ENCODE results near the gene BBOX1. TPM values are rescaled to one million over a fixed set of nuclear protein-coding genes. Genes with fewer than 3 reads are reported as not detected.

The BBOX1 gene
- total and polyA plus RNA-seq, 4 donors: 2.8 to 18.4 (median 9.0) TPM

DNA sequence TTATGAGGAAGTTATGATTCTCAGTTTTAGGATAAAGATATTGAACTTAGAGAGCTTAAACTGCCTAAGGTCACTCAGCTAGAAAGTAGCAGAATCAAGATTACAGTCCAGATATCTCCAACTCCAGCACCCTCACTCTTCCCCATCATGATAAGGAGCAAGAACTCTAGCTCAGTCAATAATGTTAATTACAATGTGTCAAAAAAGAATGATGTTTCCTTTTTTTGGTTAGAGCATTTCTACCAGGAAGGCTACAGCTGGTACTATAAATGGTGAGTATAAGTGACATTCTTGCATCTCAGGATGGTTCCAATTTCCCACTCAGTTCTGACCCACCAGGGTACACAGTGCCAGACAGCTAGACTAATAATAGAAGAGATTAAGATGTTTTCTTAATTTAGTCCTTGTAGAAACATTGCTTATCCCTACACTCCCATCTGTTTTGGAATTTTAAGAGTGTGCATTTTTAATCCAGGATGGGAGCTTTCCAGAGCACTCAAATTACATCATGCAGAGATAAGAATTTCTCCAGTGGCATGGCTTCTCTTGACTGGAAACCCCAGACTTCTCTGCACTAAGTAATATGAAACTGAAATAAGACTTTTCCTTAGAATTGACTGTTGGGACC lies 21.6 kb upstream of the BBOX1 start (continued):
- TF ChIP-seq, protein P1, sequence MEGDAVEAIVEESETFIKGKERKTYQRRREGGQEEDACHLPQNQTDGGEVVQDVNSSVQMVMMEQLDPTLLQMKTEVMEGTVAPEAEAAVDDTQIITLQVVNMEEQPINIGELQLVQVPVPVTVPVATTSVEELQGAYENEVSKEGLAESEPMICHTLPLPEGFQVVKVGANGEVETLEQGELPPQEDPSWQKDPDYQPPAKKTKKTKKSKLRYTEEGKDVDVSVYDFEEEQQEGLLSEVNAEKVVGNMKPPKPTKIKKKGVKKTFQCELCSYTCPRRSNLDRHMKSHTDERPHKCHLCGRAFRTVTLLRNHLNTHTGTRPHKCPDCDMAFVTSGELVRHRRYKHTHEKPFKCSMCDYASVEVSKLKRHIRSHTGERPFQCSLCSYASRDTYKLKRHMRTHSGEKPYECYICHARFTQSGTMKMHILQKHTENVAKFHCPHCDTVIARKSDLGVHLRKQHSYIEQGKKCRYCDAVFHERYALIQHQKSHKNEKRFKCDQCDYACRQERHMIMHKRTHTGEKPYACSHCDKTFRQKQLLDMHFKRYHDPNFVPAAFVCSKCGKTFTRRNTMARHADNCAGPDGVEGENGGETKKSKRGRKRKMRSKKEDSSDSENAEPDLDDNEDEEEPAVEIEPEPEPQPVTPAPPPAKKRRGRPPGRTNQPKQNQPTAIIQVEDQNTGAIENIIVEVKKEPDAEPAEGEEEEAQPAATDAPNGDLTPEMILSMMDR (IDR thresholded peaks at IDR 0.05; ENCODE audit: low read depth, low read length, missing input control): no peak
- no peak for TF ChIP-seq FOXA2 (IDR thresholded peaks at IDR 0.05)
- no peak for TF ChIP-seq GABPA (IDR thresholded peaks at IDR 0.05 in 1 of 2, conservative IDR thresholded peaks at IDR 0.05 in 1 of 2)
- no peak for TF ChIP-seq FOXA1 (IDR thresholded peaks at IDR 0.05)

DNA sequence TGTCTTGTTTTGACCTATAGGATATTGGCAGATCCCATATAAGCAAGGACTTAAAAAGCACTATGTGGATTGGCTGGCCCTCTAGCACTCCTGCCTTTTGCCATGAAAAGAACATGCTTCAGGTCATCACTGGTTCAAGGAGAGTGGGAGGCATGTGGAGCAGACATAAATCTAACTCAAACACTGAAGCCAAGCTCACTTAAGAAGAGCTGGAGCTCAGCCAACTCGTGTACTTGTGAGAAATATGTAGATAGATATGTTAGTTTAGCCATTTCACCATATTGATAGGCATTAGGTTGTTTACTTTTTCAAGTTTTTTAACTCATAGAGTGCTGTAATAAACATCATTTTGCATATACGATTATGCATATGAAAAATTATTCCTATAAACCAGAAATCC lies 19.9 kb upstream of the BBOX1 start:
- 62% methylated on average over 2 of the region's 2 CpGs for WGBS
- TF ChIP-seq, protein P2, sequence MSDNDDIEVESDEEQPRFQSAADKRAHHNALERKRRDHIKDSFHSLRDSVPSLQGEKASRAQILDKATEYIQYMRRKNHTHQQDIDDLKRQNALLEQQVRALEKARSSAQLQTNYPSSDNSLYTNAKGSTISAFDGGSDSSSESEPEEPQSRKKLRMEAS (IDR thresholded peaks at IDR 0.05): no peak
- no peak for TF ChIP-seq RAD21 (IDR thresholded peaks at IDR 0.05)
- no peak for TF ChIP-seq JUND (IDR thresholded peaks at IDR 0.05)
- no peak for TF ChIP-seq FOXA1 (IDR thresholded peaks at IDR 0.05)
- no peak for TF ChIP-seq GABPA (IDR thresholded peaks at IDR 0.05 in 1 of 2, conservative IDR thresholded peaks at IDR 0.05 in 1 of 2)
- no peak for TF ChIP-seq SP1 (IDR thresholded peaks at IDR 0.05)
- TF ChIP-seq, protein P3, sequence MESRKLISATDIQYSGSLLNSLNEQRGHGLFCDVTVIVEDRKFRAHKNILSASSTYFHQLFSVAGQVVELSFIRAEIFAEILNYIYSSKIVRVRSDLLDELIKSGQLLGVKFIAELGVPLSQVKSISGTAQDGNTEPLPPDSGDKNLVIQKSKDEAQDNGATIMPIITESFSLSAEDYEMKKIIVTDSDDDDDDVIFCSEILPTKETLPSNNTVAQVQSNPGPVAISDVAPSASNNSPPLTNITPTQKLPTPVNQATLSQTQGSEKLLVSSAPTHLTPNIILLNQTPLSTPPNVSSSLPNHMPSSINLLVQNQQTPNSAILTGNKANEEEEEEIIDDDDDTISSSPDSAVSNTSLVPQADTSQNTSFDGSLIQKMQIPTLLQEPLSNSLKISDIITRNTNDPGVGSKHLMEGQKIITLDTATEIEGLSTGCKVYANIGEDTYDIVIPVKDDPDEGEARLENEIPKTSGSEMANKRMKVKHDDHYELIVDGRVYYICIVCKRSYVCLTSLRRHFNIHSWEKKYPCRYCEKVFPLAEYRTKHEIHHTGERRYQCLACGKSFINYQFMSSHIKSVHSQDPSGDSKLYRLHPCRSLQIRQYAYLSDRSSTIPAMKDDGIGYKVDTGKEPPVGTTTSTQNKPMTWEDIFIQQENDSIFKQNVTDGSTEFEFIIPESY (IDR thresholded peaks at IDR 0.05): no peak
- no peak for TF ChIP-seq HNF4A (conservative IDR thresholded peaks at IDR 0.05)
- TF ChIP-seq, protein P4, sequence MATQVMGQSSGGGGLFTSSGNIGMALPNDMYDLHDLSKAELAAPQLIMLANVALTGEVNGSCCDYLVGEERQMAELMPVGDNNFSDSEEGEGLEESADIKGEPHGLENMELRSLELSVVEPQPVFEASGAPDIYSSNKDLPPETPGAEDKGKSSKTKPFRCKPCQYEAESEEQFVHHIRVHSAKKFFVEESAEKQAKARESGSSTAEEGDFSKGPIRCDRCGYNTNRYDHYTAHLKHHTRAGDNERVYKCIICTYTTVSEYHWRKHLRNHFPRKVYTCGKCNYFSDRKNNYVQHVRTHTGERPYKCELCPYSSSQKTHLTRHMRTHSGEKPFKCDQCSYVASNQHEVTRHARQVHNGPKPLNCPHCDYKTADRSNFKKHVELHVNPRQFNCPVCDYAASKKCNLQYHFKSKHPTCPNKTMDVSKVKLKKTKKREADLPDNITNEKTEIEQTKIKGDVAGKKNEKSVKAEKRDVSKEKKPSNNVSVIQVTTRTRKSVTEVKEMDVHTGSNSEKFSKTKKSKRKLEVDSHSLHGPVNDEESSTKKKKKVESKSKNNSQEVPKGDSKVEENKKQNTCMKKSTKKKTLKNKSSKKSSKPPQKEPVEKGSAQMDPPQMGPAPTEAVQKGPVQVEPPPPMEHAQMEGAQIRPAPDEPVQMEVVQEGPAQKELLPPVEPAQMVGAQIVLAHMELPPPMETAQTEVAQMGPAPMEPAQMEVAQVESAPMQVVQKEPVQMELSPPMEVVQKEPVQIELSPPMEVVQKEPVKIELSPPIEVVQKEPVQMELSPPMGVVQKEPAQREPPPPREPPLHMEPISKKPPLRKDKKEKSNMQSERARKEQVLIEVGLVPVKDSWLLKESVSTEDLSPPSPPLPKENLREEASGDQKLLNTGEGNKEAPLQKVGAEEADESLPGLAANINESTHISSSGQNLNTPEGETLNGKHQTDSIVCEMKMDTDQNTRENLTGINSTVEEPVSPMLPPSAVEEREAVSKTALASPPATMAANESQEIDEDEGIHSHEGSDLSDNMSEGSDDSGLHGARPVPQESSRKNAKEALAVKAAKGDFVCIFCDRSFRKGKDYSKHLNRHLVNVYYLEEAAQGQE (IDR thresholded peaks at IDR 0.05): no peak
- no peak for TF ChIP-seq EGR1 (IDR thresholded peaks at IDR 0.05; ENCODE audit: low read depth in 2 of 2)
- TF ChIP-seq FOXA2 (IDR thresholded peaks at IDR 0.05): no peak
- TF ChIP-seq, protein P5, sequence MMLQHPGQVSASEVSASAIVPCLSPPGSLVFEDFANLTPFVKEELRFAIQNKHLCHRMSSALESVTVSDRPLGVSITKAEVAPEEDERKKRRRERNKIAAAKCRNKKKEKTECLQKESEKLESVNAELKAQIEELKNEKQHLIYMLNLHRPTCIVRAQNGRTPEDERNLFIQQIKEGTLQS (IDR thresholded peaks at IDR 0.05): no peak
- TF ChIP-seq TAF1 (conservative IDR thresholded peaks at IDR 0.05): no peak
- no peak for TF ChIP-seq NR2F2 (IDR thresholded peaks at IDR 0.05)
- TF ChIP-seq, protein P1 (IDR thresholded peaks at IDR 0.05; ENCODE audit: low read depth, low read length, missing input control): no peak
- no peak for TF ChIP-seq YY1 (IDR thresholded peaks at IDR 0.05)
- no peak for TF ChIP-seq RXRA (IDR thresholded peaks at IDR 0.05)
- TF ChIP-seq HNF4G (IDR thresholded peaks at IDR 0.05): no peak
- Histone ChIP-seq H3K27ac (ENCODE audit: low read depth in 1 of 2, low read length in 2 of 2) (no peak overlapping the region), H3K4me1 (ENCODE audit: control insufficient read depth in 4 of 4, insufficient read depth in 4 of 4, low read length in 3 of 4) (peaks cover 4 to 10% (median 7%) of the 10 kb centered on the region in 4 donors), H3K9me3 (ENCODE audit: control insufficient read depth in 4 of 4, low read length in 3 of 4) (no peaks in the 10 kb centered on the region), H3K4me3 (ENCODE audit: low read depth in 1 of 3, low read length in 3 of 3) (no peak overlapping the region), H3K9ac (ENCODE audit: low read depth in 1 of 2, low read length in 2 of 2) (no peak overlapping the region), H3K36me3 (ENCODE audit: control insufficient read depth in 4 of 4, insufficient read depth in 3 of 4, low read depth in 1 of 4, low read length in 3 of 4) (no peaks in the 10 kb centered on the region), H3K27me3 (ENCODE audit: control insufficient read depth in 4 of 4, insufficient read depth in 4 of 4, low read length in 3 of 4) (no peaks in the 10 kb centered on the region)
- no peak for DNase-seq (ENCODE audit: low spot score)

Measured in liver (tissue), 9 donors.